Activated naive CD4-positive, alpha-beta T cell treated with anti-CD3 and anti-CD28 coated beads, Interleukin-2, amount 50 U/mL, for 24 hours (primary cell): ENCODE data around the gene CDKL1.

Source experiments
- H3K27ac Mint-ChIP-seq: one replicate; pipeline ENCODE4 v1.8.0; 2021; ENCODE audit warnings: mild to moderate bottlenecking, mixed read lengths
- H3K27me3 Mint-ChIP-seq: one replicate; pipeline ENCODE4 v1.8.0; 2021; ENCODE audit warnings: mixed read lengths
- H3K36me3 Mint-ChIP-seq: one replicate; pipeline ENCODE4 v1.8.0; 2021; ENCODE audit warnings: mixed read lengths
- H3K4me1 Mint-ChIP-seq: one replicate; pipeline ENCODE4 v1.8.0; 2021; ENCODE audit warnings: mixed read lengths
- H3K4me3 Mint-ChIP-seq: one replicate; pipeline ENCODE4 v1.8.0; 2021; ENCODE audit warnings: mild to moderate bottlenecking, mixed read lengths
- H3K9me3 Mint-ChIP-seq: one replicate; pipeline ENCODE4 v1.8.0; 2021; ENCODE audit warnings: mixed read lengths

CDKL1 gene

DNA sequence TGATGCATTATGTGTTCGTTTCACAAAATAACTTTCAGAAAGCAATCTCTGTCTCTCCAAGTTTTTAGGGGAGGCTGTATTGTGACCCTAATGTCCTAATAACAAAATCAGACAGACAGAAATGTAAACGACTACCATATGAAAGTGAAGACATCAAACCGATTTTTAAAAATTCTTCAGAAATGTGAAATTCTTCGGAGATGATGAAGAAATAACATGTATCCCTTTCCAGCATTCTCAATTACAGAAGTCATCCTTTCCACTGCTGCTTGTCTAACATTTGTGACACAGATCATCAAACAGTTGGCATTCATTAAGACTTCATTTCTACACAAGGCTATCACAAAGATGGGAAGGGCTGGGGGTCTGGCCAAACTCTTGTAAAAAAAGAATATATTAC, 43.6 kb downstream of the CDKL1 start:
- H3K4me1 Mint-ChIP-seq: peaks cover 8% of the 10 kb centered on the region
- no peak overlapping the region for H3K4me3 Mint-ChIP-seq
- H3K36me3 Mint-ChIP-seq: peaks cover 19% of the 10 kb centered on the region
- no peaks in the 10 kb centered on the region for H3K27me3 Mint-ChIP-seq
- H3K27ac Mint-ChIP-seq: no peak overlapping the region
- no peaks in the 10 kb centered on the region for H3K9me3 Mint-ChIP-seq

DNA sequence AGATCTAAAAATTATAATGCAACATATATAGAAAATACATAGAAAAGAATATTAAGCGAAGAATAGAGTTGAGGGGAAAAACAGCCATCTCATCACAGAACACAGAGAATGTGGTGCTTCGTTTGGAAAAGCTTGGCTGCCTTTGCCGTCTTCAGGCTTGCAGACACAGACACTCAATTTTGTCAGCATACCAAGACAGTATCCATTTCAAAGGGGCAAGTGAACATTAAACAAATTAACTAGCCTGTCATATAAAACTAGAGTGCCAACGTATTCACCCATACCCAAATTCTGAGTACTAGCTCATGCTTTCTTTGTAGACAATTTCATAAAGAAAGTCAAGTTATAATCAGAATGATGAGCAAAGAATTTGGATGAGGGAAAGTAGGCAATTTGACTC, 44.1 kb downstream of the CDKL1 start:
- H3K4me1 Mint-ChIP-seq: peaks cover 8% of the 10 kb centered on the region
- no peak overlapping the region for H3K4me3 Mint-ChIP-seq
- no peaks in the 10 kb centered on the region for H3K27me3 Mint-ChIP-seq
- no peaks in the 10 kb centered on the region for H3K9me3 Mint-ChIP-seq
- peaks cover 14% of the 10 kb centered on the region for H3K36me3 Mint-ChIP-seq
- no peak overlapping the region for H3K27ac Mint-ChIP-seq

DNA sequence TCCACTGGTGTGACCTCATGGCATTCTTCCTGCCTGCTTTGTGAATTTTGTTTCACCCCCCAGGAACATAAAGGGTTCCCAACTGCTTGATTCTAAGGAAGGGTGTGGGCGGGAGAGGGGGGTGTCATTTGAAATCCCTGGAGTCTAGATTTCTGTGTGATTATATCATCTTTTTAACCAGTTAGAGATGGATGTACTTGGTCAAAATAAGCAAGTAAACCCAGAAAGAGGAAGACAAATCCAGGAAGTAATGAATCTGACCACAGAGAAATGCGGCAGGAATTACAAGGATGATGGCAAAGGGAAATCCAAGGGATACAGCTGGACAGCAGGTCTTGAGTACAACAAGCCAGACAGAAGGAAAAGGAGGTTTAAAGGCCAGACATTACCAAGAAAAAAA, 45.7 kb downstream of the CDKL1 start:
- peaks cover 13% of the 10 kb centered on the region for H3K4me1 Mint-ChIP-seq
- no peaks in the 10 kb centered on the region for H3K9me3 Mint-ChIP-seq
- H3K36me3 Mint-ChIP-seq: peaks cover 3% of the 10 kb centered on the region
- no peaks in the 10 kb centered on the region for H3K27me3 Mint-ChIP-seq
- no peak overlapping the region for H3K4me3 Mint-ChIP-seq
- no peak overlapping the region for H3K27ac Mint-ChIP-seq

DNA sequence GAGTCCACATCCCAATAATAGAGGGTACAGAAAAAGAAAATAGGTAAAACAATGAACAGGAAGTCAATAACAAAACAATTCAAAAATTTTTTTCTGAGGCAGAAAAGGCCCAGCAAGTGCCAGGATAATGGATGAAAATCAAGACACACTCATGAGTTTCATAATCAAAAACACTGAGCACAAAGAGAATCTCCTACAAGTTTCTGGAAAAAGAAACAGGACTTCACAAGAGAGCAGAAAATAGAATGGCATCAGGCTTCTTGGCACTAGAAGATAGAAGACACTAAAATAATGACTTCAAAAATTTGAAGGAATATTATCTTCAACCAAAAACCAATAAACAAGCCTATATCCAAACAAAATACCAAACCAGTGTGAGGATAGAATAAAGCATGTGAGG, 47.7 kb downstream of the CDKL1 start:
- Mint-ChIP-seq H3K36me3 (peaks cover 4% of the 10 kb centered on the region), H3K27ac (no peak overlapping the region), H3K9me3 (no peaks in the 10 kb centered on the region), H3K4me3 (no peak overlapping the region), H3K4me1 (peaks cover 19% of the 10 kb centered on the region), H3K27me3 (no peaks in the 10 kb centered on the region)

DNA sequence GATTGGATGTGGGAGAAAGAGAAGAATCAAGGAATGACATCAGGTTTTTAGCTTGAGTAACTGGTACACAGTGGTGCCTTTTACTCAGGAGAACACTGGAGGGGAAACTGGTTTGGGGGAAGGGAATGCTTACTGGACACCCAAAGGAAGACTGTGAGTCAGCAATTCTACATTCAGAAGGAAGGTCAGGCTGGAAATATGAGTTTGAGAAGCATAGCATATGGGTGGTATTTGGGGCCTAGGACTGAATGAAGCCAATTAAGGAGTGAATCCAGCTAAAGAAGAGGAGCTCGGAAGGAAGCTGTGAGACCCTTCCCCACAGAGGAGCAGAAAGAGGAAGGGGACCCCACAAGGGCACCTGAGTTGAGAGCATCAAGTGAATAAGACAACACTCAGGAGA, 49.2 kb downstream of the CDKL1 start:
- no peaks in the 10 kb centered on the region for H3K27me3 Mint-ChIP-seq
- H3K9me3 Mint-ChIP-seq: no peaks in the 10 kb centered on the region
- peak overlapping the region; percentile 76 for H3K27ac Mint-ChIP-seq
- H3K4me1 Mint-ChIP-seq: peaks cover 34% of the 10 kb centered on the region
- no peak overlapping the region for H3K4me3 Mint-ChIP-seq
- H3K36me3 Mint-ChIP-seq: peaks cover 4% of the 10 kb centered on the region

DNA sequence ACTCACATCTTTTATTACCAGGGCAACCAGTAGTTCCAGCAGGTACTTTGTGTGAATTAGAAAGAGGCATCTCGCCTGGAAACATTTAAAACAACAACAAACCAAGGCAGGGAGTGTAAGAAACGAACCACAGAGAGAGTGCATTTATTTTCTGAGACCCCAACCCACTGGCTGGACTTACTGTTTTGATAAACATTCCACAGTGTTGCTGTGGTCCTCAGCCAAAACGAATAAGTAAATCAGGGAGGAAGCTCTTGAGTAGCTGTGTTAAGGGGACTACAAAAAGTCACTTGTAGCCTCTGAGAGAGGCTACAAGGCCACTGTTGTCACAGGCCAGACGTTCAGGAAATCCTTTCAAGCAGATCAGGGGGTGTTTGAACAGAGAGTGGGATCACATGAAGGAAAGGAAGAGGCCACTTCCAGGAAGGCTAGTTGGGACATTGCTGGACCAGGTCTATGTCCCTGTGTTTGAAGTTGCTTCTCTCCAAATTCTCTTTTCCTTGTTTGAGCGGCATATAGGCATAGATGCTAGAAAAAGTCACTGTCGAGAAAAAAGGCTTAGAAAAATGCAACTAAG, 50.7 kb downstream of the CDKL1 start:
- Mint-ChIP-seq H3K36me3 (peaks cover 6% of the 10 kb centered on the region), H3K27me3 (no peaks in the 10 kb centered on the region), H3K27ac (no peak overlapping the region), H3K9me3 (no peaks in the 10 kb centered on the region), H3K4me1 (peaks cover 39% of the 10 kb centered on the region), H3K4me3 (no peak overlapping the region)

DNA sequence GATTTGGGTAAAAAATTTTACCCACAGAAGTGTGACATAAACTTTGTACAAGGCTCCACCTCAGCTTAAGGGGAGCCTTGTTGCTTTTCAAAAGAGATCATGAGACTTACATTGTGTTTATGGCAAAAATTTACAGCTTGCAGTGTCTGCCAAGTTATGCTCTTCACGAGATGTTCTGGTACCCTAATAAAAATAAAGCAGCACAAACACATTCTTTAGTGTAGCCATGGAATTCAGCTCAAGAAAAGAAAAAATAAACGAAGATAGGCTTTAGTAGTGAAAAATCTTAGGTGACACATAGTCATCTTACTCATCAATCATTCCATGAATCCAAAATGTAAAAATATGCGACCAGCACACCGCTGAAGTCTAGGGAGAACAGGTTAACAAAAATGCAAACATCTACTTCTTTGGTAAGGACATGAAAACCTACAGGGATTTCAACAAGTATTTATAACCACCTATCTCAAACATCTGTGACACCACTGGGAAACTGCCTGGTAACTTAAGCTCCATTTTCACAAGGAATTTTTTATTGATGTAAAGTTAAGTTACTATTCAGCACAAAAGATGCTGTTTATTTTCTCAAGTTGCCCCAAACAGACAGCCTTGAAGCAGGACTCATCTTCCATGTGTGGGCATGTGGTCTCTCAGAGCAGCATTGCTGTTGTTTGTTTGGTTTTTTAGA, 51.7 kb downstream of the CDKL1 start:
- H3K36me3 Mint-ChIP-seq: peaks cover 7% of the 10 kb centered on the region
- H3K9me3 Mint-ChIP-seq: no peaks in the 10 kb centered on the region
- H3K27ac Mint-ChIP-seq: peak overlapping the region; percentile 70
- H3K4me3 Mint-ChIP-seq: no peak overlapping the region
- H3K27me3 Mint-ChIP-seq: no peaks in the 10 kb centered on the region
- peaks cover 39% of the 10 kb centered on the region for H3K4me1 Mint-ChIP-seq

DNA sequence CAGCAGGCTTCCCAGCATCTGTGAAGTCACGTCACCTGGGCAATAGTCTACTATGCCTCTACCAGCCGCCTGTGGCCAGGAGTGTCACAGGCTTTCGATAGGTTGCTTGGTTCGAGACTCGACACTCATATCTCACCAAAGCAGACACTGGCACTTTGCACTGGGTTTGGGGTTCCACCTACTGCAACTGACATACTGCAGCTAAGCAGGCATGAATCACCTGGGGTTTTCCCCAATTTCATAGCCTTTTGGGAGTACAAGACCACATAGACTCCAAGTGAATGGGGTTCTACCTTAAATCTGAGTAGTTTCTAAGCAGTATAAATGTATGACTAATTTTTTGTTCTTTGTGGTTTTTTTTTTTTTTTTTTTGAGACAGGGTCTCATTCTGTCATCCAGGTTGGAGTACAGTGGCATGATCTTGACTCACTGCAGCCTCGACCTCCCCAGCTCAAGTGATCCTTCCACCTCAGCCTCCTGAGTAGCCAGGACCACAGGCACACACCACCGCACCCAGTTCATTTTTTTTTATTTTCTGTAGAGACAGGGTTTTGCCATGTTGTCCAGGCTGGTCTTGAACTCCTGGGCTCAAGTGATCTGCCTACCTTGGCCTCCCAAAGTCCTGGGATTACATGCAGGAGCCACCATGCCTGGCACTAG, 52.4 kb downstream of the CDKL1 start:
- Mint-ChIP-seq H3K27me3 (no peaks in the 10 kb centered on the region), H3K4me1 (peaks cover 39% of the 10 kb centered on the region), H3K9me3 (no peaks in the 10 kb centered on the region), H3K27ac (peak overlapping the region; percentile 87), H3K4me3 (peak overlapping the region; percentile 69), H3K36me3 (peaks cover 7% of the 10 kb centered on the region)

DNA sequence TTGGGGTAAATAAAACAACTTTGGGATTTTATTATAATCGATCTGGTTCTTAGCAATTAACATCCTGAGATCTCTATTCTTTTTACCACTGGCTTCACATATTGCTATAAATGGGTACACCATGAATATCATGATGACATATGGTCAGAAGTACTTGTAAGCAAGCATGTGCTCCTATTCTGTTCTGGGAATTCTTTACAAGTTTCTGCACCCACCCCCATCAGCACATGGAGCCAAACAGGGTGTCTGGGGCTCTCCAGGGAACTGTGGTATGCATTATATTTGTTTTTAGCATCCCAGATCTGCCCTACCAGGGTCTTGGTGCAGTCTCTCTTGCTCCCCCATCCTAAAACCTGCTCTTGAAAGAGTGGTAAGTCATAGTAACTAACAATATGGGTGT, 53.2 kb downstream of the CDKL1 start:
- Mint-ChIP-seq H3K9me3 (no peaks in the 10 kb centered on the region), H3K36me3 (peaks cover 7% of the 10 kb centered on the region), H3K27me3 (no peaks in the 10 kb centered on the region), H3K4me3 (no peak overlapping the region), H3K4me1 (peaks cover 39% of the 10 kb centered on the region), H3K27ac (peak overlapping the region; percentile 63)

DNA sequence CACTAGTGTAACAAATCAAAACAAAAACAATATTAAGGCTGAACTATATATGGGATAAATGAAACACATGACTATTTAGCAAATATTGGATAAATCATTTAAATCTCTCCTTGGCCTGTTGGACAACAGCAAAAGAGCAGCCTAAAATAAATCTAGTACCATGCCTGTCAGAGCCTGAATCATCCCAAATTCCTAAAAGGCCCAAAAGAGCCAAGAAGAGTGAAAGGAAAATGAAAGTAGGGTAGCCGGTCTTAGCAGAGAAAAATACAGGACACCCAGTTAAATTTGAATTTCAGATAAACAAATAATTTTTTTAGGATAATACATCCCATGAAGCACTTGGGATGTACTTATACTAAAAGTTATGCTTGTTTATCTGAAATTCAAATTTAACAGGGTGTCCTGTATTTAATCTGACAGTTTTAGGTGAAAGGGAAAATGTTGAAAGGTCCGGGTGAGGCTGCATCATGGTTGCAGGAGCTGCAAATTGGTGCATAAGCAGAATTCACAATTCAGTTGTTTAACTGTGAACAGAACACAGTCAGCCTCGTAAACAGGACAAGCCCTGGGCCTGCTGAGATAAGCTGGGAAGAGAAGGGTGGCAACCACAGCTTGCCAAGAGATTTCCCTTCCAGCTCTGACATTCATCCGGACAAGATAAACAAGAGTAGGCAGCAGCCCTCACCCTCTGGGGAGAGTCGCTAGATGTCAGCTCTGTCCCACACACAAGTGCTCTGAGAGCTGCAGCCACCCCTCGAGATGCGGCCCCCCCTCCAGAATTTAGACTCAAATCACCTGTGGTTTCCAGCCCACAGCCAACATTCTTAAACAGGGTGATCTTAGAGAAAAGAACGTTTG, 54.2 kb downstream of the CDKL1 start:
- H3K27ac Mint-ChIP-seq: no peak overlapping the region
- H3K36me3 Mint-ChIP-seq: peaks cover 7% of the 10 kb centered on the region

DNA sequence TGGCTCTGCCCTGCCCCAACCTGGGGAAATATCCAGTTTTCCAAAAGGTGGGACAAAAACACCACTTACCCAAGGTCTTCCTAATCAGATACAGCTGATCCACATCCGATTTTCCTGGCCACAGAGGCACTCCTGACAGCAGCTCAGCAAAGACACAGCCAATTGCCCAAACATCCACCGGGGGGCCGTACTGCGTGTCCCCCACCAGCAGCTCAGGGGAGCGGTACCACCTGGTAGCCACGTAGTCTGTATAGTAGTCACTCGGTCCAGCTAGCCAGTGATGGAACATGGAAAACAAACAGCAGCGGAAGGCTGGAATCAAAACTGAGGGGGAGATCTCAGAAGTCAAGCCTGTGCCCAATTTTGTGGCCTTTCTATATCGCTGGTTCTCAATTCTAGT, 55.7 kb downstream of the CDKL1 start:
- no peaks in the 10 kb centered on the region for H3K9me3 Mint-ChIP-seq

More for the DNA sequence above, 54.2 kb downstream of the CDKL1 start:
- peaks cover 37% of the 10 kb centered on the region for H3K4me1 Mint-ChIP-seq
- H3K9me3 Mint-ChIP-seq: no peaks in the 10 kb centered on the region
- H3K4me3 Mint-ChIP-seq: no peak overlapping the region
- H3K27me3 Mint-ChIP-seq: no peaks in the 10 kb centered on the region

DNA sequence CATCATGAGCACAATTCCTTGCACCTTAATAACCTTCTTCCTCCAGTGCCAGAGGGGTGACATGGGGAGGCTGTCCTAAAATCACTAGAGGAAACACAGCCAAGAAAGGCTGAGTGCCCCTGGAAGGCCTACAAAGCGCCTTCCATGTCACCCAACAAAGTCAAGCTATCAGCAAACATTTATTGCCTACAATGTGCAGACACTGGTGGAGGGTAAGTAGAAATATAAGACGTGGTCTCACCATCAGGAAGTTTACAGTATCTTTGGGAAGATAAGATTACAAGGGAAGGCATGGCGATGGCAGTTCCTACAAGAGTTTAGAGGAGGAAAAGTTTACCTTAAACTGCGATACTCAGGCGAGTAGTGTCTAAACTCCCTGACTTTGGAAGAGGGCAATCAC, 56.6 kb downstream of the CDKL1 start:
- Mint-ChIP-seq H3K36me3 (peaks cover 6% of the 10 kb centered on the region), H3K4me1 (peaks cover 45% of the 10 kb centered on the region), H3K27me3 (no peaks in the 10 kb centered on the region), H3K27ac (no peak overlapping the region), H3K4me3 (no peak overlapping the region), H3K9me3 (no peaks in the 10 kb centered on the region)

More for the DNA sequence above, 55.7 kb downstream of the CDKL1 start:
- Mint-ChIP-seq H3K27me3 (no peaks in the 10 kb centered on the region), H3K4me3 (no peak overlapping the region), H3K27ac (no peak overlapping the region), H3K36me3 (peaks cover 7% of the 10 kb centered on the region), H3K4me1 (peaks cover 39% of the 10 kb centered on the region)

DNA sequence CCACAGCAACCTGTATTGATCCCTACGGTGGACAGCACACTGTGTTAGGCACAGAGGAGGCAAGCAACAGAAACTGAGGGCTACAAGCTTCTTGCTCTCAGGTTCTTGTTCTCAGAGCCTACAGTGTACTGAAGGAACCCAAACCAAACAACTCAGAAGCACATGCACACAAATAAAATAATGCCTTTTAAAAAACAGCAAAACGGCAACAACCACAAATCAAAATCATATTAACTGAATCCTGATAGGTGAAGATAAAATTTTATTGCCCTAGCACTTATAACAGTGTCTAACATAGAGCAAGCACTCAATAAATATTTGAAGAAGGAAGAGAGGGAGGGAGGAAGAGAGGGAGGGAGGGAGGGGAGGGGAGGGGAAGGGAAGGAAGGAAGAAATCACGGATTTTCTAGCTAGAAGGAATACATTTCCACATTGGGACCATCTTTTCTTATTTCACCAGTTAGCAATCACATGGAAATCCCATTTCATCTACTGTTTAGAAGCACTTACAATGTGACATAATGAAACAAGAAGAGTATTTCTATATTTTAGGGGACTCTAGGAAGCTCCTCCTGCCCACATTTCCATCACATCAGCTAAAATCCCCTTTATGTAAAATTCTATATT, 57.4 kb downstream of the CDKL1 start:
- H3K4me3 Mint-ChIP-seq: no peak overlapping the region
- H3K9me3 Mint-ChIP-seq: no peaks in the 10 kb centered on the region
- peaks cover 3% of the 10 kb centered on the region for H3K36me3 Mint-ChIP-seq
- peaks cover 38% of the 10 kb centered on the region for H3K4me1 Mint-ChIP-seq
- H3K27ac Mint-ChIP-seq: no peak overlapping the region
- H3K27me3 Mint-ChIP-seq: no peaks in the 10 kb centered on the region

DNA sequence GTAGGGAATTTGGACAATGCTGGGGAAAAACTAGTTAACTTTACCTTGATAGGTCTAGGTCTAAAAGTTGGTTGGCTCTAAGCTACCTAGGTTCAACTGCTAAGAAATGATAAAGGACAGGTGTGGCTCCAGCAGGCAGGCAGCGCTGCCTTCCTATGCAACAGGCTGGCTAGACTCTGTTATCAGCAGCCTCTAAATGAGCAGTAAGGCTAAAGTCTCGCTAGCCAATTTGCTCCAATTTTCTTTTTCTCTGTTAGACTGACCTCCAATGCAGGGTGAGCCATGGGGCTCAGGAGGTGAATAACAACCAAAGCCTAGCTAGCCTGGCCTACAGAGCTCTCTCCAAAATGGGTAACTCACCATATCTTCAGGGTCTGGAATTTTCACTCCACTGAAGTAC, 58.1 kb downstream of the CDKL1 start:
- H3K4me1 Mint-ChIP-seq: peaks cover 31% of the 10 kb centered on the region
- no peaks in the 10 kb centered on the region for H3K27me3 Mint-ChIP-seq
- no peak overlapping the region for H3K4me3 Mint-ChIP-seq
- H3K9me3 Mint-ChIP-seq: no peaks in the 10 kb centered on the region
- peaks cover 2% of the 10 kb centered on the region for H3K36me3 Mint-ChIP-seq
- H3K27ac Mint-ChIP-seq: no peak overlapping the region
